ENCODE measurements around the gene HOXB5. TPM values are rescaled to one million over a fixed set of nuclear protein-coding genes. Genes with fewer than 3 reads are reported as not detected.

HOXB5 gene
- total RNA-seq, 4 donors from 2014 or later, result 0.27 to 2.7 (median 1.4) TPM

DNA sequence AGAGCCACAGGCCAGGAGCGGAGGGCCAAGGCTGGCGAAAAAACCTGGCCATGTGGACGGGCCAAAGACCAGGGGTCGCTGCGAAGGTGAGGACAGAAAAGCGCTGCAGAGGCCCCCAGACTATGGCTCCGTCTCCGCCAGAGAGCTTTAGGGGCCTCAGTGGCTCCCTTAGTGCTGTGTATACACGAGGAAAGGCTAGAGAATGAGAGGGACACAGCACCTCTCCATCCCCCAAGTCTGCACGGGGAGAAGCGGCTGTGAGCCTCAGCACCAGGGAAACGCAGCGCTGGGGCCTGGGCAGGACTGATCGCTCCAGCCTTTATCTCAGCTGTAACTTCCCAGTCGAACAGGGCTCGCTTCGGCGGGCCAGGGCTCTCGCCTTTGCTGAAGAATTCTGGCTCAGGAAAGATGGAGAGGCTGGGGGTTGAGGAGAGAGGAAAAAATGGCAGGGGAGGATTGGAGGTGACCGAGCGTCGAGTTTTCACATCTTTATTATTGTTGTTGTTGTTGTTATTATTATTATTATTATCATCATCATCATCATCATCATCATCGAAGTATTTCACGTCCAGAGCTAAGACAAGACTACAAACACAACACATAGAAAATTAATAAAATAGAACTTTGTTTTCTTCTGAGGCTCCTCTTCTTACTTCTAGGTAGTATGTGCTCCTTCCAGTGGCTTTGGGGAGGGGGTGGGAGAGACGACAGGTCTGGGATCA lies 1.9 kb upstream of the HOXB5 start:
- ATAC-seq, result no peak
- Histone ChIP-seq H3K9me3 (no peaks in the 10 kb centered on the region), H3K4me1 (peaks cover 0 to 72% (median 3%) of the 10 kb centered on the region in 3 donors), H3K27ac (no peak overlapping the region), H3K27me3 (peaks cover 81% of the 10 kb centered on the region), H3K36me3 (peaks cover 0 to 3% of the 10 kb centered on the region in 2 donors), H3K4me3 (no peak overlapping the region)
- no peak for TF ChIP-seq EP300 (IDR thresholded peaks at IDR 0.05)
- no peak for TF ChIP-seq POLR2A (IDR thresholded peaks at IDR 0.05)
- TF ChIP-seq POLR2AphosphoS5 (IDR thresholded peaks at IDR 0.05), result no peak
- TF ChIP-seq, protein P1, sequence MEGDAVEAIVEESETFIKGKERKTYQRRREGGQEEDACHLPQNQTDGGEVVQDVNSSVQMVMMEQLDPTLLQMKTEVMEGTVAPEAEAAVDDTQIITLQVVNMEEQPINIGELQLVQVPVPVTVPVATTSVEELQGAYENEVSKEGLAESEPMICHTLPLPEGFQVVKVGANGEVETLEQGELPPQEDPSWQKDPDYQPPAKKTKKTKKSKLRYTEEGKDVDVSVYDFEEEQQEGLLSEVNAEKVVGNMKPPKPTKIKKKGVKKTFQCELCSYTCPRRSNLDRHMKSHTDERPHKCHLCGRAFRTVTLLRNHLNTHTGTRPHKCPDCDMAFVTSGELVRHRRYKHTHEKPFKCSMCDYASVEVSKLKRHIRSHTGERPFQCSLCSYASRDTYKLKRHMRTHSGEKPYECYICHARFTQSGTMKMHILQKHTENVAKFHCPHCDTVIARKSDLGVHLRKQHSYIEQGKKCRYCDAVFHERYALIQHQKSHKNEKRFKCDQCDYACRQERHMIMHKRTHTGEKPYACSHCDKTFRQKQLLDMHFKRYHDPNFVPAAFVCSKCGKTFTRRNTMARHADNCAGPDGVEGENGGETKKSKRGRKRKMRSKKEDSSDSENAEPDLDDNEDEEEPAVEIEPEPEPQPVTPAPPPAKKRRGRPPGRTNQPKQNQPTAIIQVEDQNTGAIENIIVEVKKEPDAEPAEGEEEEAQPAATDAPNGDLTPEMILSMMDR (IDR thresholded peaks at IDR 0.05), result no peak
- 87 to 93% methylated on average over 9 to 16 of the region's 25 CpGs for WGBS, 2 donors (ENCODE audit: low coverage in 1 of 2)

DNA sequence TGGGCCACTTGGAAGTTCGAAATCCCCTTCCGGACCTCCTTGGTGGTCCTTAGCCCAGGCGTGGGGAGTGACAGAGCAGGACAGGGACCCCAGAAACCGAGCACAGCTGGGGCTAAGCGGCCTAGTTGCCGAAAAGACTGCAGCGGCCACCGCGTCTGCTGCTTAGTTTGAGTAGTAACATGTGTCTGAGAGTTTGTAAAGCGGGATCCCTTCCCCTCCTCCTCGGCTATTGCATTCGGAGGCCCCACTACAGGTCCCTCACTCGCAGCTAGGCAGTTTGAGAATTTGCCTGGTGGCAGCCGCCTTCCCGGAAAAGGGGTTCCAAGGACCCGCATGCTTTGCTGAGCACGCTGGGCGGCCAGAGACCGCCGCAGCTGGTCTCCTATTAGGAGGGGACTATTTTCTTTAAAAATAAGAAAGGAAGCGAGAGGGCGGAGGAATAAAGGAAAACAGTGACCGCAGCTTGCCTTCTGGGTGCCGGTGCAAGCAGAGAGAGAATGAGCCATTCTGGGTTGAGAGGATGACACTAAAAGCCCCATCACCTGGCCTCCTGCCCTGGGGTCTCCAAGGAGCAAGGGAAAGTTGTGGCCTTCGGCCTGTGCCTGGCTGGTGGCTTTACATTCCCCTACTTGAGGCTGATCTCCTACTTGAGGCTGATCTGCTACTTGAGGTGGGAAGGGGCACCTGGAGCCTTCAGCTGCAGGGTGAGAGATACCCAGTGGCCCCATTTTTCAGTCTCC lies 1.1 kb upstream of the HOXB5 start:
- no peaks in the 10 kb centered on the region for H3K9me3 ChIP-seq
- peaks cover 75% of the 10 kb centered on the region for H3K27me3 ChIP-seq
- WGBS, 2 donors (ENCODE audit: low coverage in 1 of 2), result 91 to 100% methylated on average over 1 to 5 of the region's 25 CpGs
- peaks cover 0 to 3% of the 10 kb centered on the region in 2 donors for H3K36me3 ChIP-seq
- H3K27ac ChIP-seq, result peak overlapping the region in 2 of 4 donors; percentile 97 to 98
- peak overlapping the region in 1 of 2 donors; percentile 58 for H3K4me3 ChIP-seq
- TF ChIP-seq, protein P1 (IDR thresholded peaks at IDR 0.05), result no peak
- TF ChIP-seq POLR2AphosphoS5 (IDR thresholded peaks at IDR 0.05), result no peak
- no peak for TF ChIP-seq EP300 (IDR thresholded peaks at IDR 0.05)
- TF ChIP-seq POLR2A (IDR thresholded peaks at IDR 0.05), result no peak
- no peak for ATAC-seq
- H3K4me1 ChIP-seq, result peaks cover 0 to 72% (median 3%) of the 10 kb centered on the region in 3 donors

DNA sequence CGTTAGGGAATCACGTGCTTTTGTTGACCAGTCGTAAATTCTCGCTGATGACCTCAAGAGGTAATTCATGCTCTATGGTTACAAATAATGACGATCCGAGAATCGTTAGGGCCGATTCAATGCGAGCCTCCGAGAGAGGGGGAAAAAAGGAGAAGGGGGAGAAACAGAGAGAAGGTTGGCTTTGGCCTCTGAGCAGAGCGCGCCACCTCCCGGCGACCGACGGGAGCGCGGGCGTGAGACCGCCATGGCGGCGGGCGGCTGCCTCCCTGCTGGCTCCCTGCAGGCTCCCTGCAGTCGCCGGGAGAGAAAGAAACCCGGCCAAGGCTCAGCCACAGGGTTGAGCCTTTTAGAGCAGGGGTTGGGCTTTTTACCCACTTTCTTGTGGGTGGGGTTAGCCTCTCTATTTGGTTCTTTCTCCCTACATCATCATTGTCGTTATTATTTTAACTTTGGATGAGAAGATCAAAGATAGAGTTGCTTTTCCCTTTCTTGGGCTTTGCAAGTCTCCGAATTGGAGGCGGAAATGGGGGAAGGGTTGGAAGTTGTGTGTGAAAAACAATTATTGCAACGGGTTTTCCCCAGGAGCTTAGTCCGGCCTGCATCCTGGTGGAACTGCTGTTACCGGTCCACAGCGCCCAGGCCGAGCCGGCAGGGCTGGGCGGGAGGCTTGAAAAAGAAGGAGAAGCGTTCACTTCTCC lies 410 bp upstream of the HOXB5 start:
- peak overlapping the region in 2 of 4 donors; percentile 97 to 98 for H3K27ac ChIP-seq
- peaks cover 0 to 71% (median 3%) of the 10 kb centered on the region in 3 donors for H3K4me1 ChIP-seq
- H3K9me3 ChIP-seq, result no peaks in the 10 kb centered on the region
- H3K27me3 ChIP-seq, result peaks cover 67% of the 10 kb centered on the region
- 1 to 22% methylated on average over 20 to 27 of the region's 37 CpGs for WGBS, 2 donors (ENCODE audit: low coverage in 1 of 2)
- peak; percentile 70 for ATAC-seq
- H3K4me3 ChIP-seq, result peak overlapping the region; percentile 55 to 58
- peaks cover 0 to 3% of the 10 kb centered on the region in 2 donors for H3K36me3 ChIP-seq
- TF ChIP-seq POLR2A (IDR thresholded peaks at IDR 0.05) (no peak), EP300 (IDR thresholded peaks at IDR 0.05) (no peak), POLR2AphosphoS5 (IDR thresholded peaks at IDR 0.05) (peak; percentile 69)
- TF ChIP-seq, protein P1 (IDR thresholded peaks at IDR 0.05), result peak in 3 of 4 experiments; percentile 96 to 99 (median 98)

DNA sequence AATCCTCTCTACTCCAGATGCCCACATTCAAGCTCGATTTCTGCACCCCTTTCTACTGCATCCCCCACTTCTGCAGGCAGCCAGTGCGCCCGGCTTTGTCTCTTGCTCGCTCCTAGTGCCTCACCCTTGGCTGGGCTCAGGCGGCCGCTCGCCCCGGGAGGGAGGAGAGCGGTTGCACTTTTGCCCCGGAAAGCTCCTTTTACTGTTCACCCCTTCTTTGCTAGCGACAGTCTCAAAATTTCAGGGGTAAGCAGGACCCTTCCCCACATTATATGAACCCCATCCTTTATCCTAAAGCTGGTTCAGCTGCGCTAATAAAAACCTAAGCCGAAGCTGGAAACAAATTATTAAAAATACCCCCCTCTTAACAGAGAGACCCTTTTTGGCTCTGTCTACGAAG lies 1.0 kb downstream of the HOXB5 start:
- Histone ChIP-seq H3K4me1 (peaks cover 0 to 58% (median 3%) of the 10 kb centered on the region in 3 donors), H3K36me3 (peaks cover 0 to 3% of the 10 kb centered on the region in 2 donors), H3K27ac (peak overlapping the region in 2 of 4 donors; percentile 97 to 98), H3K4me3 (peak overlapping the region in 1 of 2 donors; percentile 58), H3K9me3 (no peaks in the 10 kb centered on the region), H3K27me3 (peaks cover 53% of the 10 kb centered on the region)
- no peak for TF ChIP-seq EP300 (IDR thresholded peaks at IDR 0.05)
- TF ChIP-seq POLR2A (IDR thresholded peaks at IDR 0.05), result no peak
- TF ChIP-seq, protein P1 (IDR thresholded peaks at IDR 0.05), result no peak
- TF ChIP-seq POLR2AphosphoS5 (IDR thresholded peaks at IDR 0.05), result no peak
- 32% methylated on average over 3 to 13 of the region's 14 CpGs for WGBS, 2 donors (ENCODE audit: low coverage in 1 of 2)
- ATAC-seq, result no peak

Measured in gastroesophageal sphincter (tissue), 4 donors.